ENCODE data around the gene OR52K2.
"Not testable (repeated sequence)": the region's sequence is repeated elsewhere in the genome, so short reads cannot be mapped to it uniquely, and the experiment has no call there.

OR52K2 gene

DNA sequence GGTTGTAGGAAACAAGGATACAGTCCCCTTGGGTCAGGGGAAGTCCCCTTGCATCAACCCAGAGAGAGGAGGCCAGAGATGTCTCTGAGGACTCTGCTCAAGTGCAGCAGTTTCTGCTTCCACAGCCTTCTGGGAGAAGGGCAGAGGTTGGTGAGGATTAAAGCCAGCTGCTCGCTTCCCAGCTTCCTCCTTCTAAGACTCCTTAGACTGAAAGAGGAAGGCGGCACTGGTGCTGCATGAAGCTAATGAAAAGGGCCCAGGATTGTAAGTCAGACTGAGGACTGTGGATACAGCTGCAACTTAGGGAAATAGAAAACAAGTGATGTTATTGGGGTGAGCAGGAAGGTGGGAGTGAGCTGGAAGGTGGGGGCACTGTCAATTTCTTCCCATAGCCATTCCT is 33.4 kb downstream of the OR52K2 start, which contains the start of gene OR52K1:
Gene OR52K1 (plus strand): TSS at position 202 of the 400 bp plus-strand sequence. CDS start 6,255 bp downstream, outside the sequence.
- no peak for ATAC-seq
- TF ChIP-seq TSHZ2 (CRISPR knock-in tag; IDR thresholded peaks at IDR 0.05): no peak

- no peak for ATAC-seq
- TF ChIP-seq ESRRG (CRISPR knock-in tag; IDR thresholded peaks at IDR 0.05) (no peak), ZFP30 (CRISPR knock-in tag; IDR thresholded peaks at IDR 0.05) (no peak), ZNF565 (CRISPR knock-in tag; conservative IDR thresholded peaks at IDR 0.05; ENCODE audit: low read depth) (no peak), GLIS3 (CRISPR knock-in tag; IDR thresholded peaks at IDR 0.05) (no peak), TCF4 (CRISPR knock-in tag; IDR thresholded peaks at IDR 0.05; ENCODE audit: borderline replicate concordance) (no peak), CREB5 (CRISPR knock-in tag; IDR thresholded peaks at IDR 0.05; ENCODE audit: low read depth) (no peak), BACH2 (CRISPR knock-in tag; IDR thresholded peaks at IDR 0.05; ENCODE audit: borderline replicate concordance) (no peak), TSHZ2 (CRISPR knock-in tag; IDR thresholded peaks at IDR 0.05) (no peak), ZFP3 (CRISPR knock-in tag; IDR thresholded peaks at IDR 0.05) (no peak), OSR1 (CRISPR knock-in tag; IDR thresholded peaks at IDR 0.05) (no peak), ZNF8 (CRISPR knock-in tag; IDR thresholded peaks at IDR 0.05) (no peak), RARB (CRISPR knock-in tag; IDR thresholded peaks at IDR 0.05) (no peak)
- TF ChIP-seq, protein P1, sequence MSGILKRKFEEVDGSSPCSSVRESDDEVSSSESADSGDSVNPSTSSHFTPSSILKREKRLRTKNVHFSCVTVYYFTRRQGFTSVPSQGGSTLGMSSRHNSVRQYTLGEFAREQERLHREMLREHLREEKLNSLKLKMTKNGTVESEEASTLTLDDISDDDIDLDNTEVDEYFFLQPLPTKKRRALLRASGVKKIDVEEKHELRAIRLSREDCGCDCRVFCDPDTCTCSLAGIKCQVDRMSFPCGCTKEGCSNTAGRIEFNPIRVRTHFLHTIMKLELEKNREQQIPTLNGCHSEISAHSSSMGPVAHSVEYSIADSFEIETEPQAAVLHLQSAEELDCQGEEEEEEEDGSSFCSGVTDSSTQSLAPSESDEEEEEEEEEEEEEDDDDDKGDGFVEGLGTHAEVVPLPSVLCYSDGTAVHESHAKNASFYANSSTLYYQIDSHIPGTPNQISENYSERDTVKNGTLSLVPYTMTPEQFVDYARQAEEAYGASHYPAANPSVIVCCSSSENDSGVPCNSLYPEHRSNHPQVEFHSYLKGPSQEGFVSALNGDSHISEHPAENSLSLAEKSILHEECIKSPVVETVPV (CRISPR knock-in tag; IDR thresholded peaks at IDR 0.05): no peak
- TF ChIP-seq, protein P2, sequence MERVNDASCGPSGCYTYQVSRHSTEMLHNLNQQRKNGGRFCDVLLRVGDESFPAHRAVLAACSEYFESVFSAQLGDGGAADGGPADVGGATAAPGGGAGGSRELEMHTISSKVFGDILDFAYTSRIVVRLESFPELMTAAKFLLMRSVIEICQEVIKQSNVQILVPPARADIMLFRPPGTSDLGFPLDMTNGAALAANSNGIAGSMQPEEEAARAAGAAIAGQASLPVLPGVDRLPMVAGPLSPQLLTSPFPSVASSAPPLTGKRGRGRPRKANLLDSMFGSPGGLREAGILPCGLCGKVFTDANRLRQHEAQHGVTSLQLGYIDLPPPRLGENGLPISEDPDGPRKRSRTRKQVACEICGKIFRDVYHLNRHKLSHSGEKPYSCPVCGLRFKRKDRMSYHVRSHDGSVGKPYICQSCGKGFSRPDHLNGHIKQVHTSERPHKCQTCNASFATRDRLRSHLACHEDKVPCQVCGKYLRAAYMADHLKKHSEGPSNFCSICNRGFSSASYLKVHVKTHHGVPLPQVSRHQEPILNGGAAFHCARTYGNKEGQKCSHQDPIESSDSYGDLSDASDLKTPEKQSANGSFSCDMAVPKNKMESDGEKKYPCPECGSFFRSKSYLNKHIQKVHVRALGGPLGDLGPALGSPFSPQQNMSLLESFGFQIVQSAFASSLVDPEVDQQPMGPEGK (CRISPR knock-in tag; IDR thresholded peaks at IDR 0.05; ENCODE audit: borderline replicate concordance): no peak
- TF ChIP-seq, protein P3, sequence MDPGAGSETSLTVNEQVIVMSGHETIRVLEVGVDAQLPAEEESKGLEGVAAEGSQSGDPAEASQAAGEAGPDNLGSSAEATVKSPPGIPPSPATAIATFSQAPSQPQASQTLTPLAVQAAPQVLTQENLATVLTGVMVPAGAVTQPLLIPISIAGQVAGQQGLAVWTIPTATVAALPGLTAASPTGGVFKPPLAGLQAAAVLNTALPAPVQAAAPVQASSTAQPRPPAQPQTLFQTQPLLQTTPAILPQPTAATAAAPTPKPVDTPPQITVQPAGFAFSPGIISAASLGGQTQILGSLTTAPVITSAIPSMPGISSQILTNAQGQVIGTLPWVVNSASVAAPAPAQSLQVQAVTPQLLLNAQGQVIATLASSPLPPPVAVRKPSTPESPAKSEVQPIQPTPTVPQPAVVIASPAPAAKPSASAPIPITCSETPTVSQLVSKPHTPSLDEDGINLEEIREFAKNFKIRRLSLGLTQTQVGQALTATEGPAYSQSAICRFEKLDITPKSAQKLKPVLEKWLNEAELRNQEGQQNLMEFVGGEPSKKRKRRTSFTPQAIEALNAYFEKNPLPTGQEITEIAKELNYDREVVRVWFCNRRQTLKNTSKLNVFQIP (CRISPR knock-in tag; IDR thresholded peaks at IDR 0.05; ENCODE audit: borderline replicate concordance, low read depth): no peak
Observed at GRCh38 chr11:4484310-4484709, 35.2 kb downstream of the OR52K2 start.

DNA sequence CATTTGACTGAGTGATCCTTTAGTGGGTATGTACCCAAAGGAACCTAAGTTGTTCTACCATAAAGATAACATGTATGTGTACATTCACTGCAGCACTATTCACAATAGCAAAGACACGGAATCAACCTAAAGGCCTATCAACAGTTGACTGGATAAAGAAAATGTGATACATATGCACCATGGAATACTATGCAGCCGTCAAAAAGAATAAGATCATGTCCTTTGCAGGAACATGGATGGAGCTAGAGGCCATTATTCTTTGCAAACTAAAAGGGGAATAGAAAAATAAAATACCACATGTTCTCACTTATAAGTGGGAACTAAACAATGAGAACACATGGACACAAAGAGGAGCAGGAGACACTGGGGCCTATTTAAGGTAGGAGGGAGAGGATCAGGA is 42.3 kb downstream of the OR52K2 start:
- ATAC-seq: not testable (repeated sequence)

All from SK-N-SH treated with all-trans-retinoic acid at 6 μM for 48 hours (cell line).